ENCODE measurements around the gene LRP1B.

The LRP1B gene

GRCh38 chr2:140718999-140719398 is 1411.8 kb downstream of the LRP1B start:
- FAIRE-seq (no peak), DNase-seq (ENCODE audit: insufficient read length) (no peak)
- no peak for TF ChIP-seq POLR2AphosphoS5 (IDR thresholded peaks at IDR 0.05; ENCODE audit: low read depth, low read length)
- TF ChIP-seq POLR2A (IDR thresholded peaks at IDR 0.05; ENCODE audit: low read depth, low read length) = no peak
- TF ChIP-seq TAF1 (IDR thresholded peaks at IDR 0.05; ENCODE audit: borderline replicate concordance, low read depth, low read length) = no peak

DNA sequence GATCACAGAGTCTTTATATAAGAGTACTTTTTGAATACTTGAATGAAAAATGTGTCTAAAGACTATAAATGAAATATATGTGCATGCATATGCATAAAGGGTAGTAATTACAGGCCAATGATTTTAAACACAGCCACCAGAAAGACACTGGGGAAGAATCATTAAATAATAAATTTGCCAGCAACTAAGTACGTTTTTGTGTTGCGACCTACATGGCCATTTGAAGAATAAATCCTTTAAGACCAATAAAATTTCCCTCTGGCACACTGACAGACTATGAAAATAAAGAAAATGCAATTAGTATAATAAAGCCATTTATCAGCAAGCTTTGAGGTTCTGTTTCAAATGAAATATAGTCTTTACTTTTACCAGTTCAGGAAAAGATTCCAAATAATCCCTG is 1413.3 kb downstream of the LRP1B start:
- DNase-seq (ENCODE audit: insufficient read length) (no peak), FAIRE-seq (no peak)
- no peak for TF ChIP-seq TAF1 (IDR thresholded peaks at IDR 0.05; ENCODE audit: borderline replicate concordance, low read depth, low read length)
- no peak for TF ChIP-seq POLR2A (IDR thresholded peaks at IDR 0.05; ENCODE audit: low read depth, low read length)
- no peak for TF ChIP-seq POLR2AphosphoS5 (IDR thresholded peaks at IDR 0.05; ENCODE audit: low read depth, low read length)

DNA sequence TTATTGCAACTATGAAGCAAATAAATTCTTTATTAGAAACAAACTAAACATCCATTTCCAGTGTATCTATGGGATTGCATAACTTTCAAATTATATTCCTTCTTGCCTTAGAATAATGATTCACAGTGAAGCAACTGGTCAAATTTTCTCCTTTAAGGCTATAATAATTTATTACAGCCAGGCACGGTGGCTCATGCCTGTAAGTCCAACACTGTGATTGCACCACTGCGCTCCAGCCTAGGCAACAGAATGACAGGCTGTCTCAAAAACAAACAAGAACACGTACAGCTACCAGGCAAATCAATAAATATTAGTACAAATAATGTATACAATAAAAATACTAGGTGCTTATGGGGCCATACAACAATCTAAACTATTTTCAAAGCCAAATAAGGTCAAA is 1416.2 kb downstream of the LRP1B start:
- FAIRE-seq = no peak
- no peak for DNase-seq (ENCODE audit: insufficient read length)
- TF ChIP-seq POLR2A (IDR thresholded peaks at IDR 0.05; ENCODE audit: low read depth, low read length) = no peak
- TF ChIP-seq TAF1 (IDR thresholded peaks at IDR 0.05; ENCODE audit: borderline replicate concordance, low read depth, low read length) = no peak
- no peak for TF ChIP-seq POLR2AphosphoS5 (IDR thresholded peaks at IDR 0.05; ENCODE audit: low read depth, low read length)

- no peak for DNase-seq (ENCODE audit: insufficient read length)
- no peak for FAIRE-seq
- no peak for TF ChIP-seq TAF1 (IDR thresholded peaks at IDR 0.05; ENCODE audit: borderline replicate concordance, low read depth, low read length)
- no peak for TF ChIP-seq POLR2A (IDR thresholded peaks at IDR 0.05; ENCODE audit: low read depth, low read length)
- TF ChIP-seq POLR2AphosphoS5 (IDR thresholded peaks at IDR 0.05; ENCODE audit: low read depth, low read length) = no peak
Observed at GRCh38 chr2:140711867-140712266, 1418.9 kb downstream of the LRP1B start.

- TF ChIP-seq POLR2A (IDR thresholded peaks at IDR 0.05; ENCODE audit: low read depth, low read length) (no peak), TAF1 (IDR thresholded peaks at IDR 0.05; ENCODE audit: borderline replicate concordance, low read depth, low read length) (no peak), POLR2AphosphoS5 (IDR thresholded peaks at IDR 0.05; ENCODE audit: low read depth, low read length) (no peak)
- no peak for FAIRE-seq
- DNase-seq (ENCODE audit: insufficient read length) = no peak
Observed at GRCh38 chr2:140701726-140702125, 1429.1 kb downstream of the LRP1B start.

DNA sequence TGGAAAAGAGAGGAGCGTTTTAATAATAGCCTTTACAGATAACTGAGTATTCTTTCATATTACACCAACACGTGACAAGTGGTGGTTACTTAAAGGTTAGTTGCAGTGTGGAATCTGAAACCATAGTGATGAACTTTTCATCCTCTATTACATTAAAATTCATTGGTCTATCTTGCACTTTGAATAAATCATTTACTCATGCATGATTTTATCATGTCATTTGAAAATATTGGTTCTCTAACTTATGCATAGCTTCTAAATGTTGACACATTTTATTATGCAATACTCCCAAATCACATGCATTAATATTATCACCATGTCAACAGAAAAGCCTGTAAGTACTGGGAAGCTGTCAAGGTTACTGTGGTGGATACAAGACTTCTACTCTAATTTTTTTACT is 1432.2 kb downstream of the LRP1B start:
- TF ChIP-seq POLR2AphosphoS5 (IDR thresholded peaks at IDR 0.05; ENCODE audit: low read depth, low read length) (no peak), POLR2A (IDR thresholded peaks at IDR 0.05; ENCODE audit: low read depth, low read length) (no peak)
- no peak for FAIRE-seq
- no peak for DNase-seq (ENCODE audit: insufficient read length)

DNA sequence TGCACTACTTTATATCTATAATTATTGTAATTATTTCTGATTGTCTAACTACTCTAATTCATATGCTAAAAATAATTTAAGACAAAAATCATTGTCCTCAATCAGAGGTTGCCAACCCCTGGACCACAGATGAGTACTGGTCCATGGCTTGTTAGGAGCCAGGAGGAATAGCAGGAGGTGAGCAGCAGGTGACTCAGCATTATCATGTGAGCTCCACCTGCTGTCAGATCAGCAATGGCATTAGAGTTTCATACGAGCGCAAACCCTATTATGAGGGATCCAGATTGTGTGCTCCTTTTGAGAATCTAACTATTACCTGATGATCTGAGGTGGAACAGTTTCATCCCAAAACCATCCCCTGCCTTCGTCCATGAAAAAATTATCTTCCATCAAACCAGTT is 1434.4 kb downstream of the LRP1B start:
- DNase-seq (ENCODE audit: insufficient read length) (no peak), FAIRE-seq (no peak)

DNA sequence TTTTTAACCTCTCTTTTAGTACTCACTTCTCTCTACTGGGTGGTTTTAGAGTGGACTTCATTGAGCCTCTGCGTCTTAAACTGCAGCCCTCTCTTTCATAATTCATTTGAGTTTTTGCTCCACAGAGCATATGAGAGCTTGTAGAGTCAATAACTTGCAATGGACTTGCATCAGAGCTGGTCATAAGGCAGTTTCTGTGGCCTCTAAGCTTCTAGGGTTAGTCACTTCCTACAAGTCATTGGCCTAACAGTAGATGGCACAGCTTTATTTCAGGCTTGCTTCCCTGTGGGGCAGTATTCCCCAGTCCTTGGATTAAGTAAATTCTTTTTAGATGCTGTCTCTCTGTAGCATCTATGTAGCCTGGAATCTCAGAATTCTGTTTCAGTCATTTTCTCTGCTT is 1435.7 kb downstream of the LRP1B start:
- no peak for TF ChIP-seq POLR2A (IDR thresholded peaks at IDR 0.05; ENCODE audit: low read depth, low read length)
- TF ChIP-seq TAF1 (IDR thresholded peaks at IDR 0.05; ENCODE audit: borderline replicate concordance, low read depth, low read length) = no peak
- no peak for TF ChIP-seq POLR2AphosphoS5 (IDR thresholded peaks at IDR 0.05; ENCODE audit: low read depth, low read length)
- FAIRE-seq (no peak), DNase-seq (ENCODE audit: insufficient read length) (no peak)

More for the DNA sequence above, 1434.4 kb downstream of the LRP1B start:
- no peak for TF ChIP-seq TAF1 (IDR thresholded peaks at IDR 0.05; ENCODE audit: borderline replicate concordance, low read depth, low read length)

GRCh38 chr2:140687825-140688224 is 1443.0 kb downstream of the LRP1B start:
- TF ChIP-seq POLR2AphosphoS5 (IDR thresholded peaks at IDR 0.05; ENCODE audit: low read depth, low read length) (no peak), POLR2A (IDR thresholded peaks at IDR 0.05; ENCODE audit: low read depth, low read length) (no peak), TAF1 (IDR thresholded peaks at IDR 0.05; ENCODE audit: borderline replicate concordance, low read depth, low read length) (no peak)
- no peak for FAIRE-seq

GRCh38 chr2:140683658-140684057 is 1447.2 kb downstream of the LRP1B start:
- TF ChIP-seq TAF1 (IDR thresholded peaks at IDR 0.05; ENCODE audit: borderline replicate concordance, low read depth, low read length) (no peak), POLR2A (IDR thresholded peaks at IDR 0.05; ENCODE audit: low read depth, low read length) (no peak), POLR2AphosphoS5 (IDR thresholded peaks at IDR 0.05; ENCODE audit: low read depth, low read length) (no peak)
- no peak for FAIRE-seq
- no peak for DNase-seq (ENCODE audit: insufficient read length)

More at GRCh38 chr2:140687825-140688224, 1443.0 kb downstream of the LRP1B start:
- no peak for DNase-seq (ENCODE audit: insufficient read length)

GRCh38 chr2:140680862-140681261 is 1450.0 kb downstream of the LRP1B start:
- TF ChIP-seq TAF1 (IDR thresholded peaks at IDR 0.05; ENCODE audit: borderline replicate concordance, low read depth, low read length) (no peak), POLR2A (IDR thresholded peaks at IDR 0.05; ENCODE audit: low read depth, low read length) (no peak), POLR2AphosphoS5 (IDR thresholded peaks at IDR 0.05; ENCODE audit: low read depth, low read length) (no peak)
- DNase-seq (ENCODE audit: insufficient read length) (no peak), FAIRE-seq (no peak)

- no peak for DNase-seq (ENCODE audit: insufficient read length)
- FAIRE-seq = no peak
- TF ChIP-seq POLR2AphosphoS5 (IDR thresholded peaks at IDR 0.05; ENCODE audit: low read depth, low read length) = no peak
- TF ChIP-seq POLR2A (IDR thresholded peaks at IDR 0.05; ENCODE audit: low read depth, low read length) = no peak
- no peak for TF ChIP-seq TAF1 (IDR thresholded peaks at IDR 0.05; ENCODE audit: borderline replicate concordance, low read depth, low read length)
Observed at GRCh38 chr2:140679752-140680151, 1451.1 kb downstream of the LRP1B start.

- FAIRE-seq = no peak
- TF ChIP-seq TAF1 (IDR thresholded peaks at IDR 0.05; ENCODE audit: borderline replicate concordance, low read depth, low read length) (no peak), POLR2A (IDR thresholded peaks at IDR 0.05; ENCODE audit: low read depth, low read length) (no peak), POLR2AphosphoS5 (IDR thresholded peaks at IDR 0.05; ENCODE audit: low read depth, low read length) (no peak)
- DNase-seq (ENCODE audit: insufficient read length) = no peak
Observed at GRCh38 chr2:140669911-140670310, 1460.9 kb downstream of the LRP1B start.
